OCI-LY1 (cell line): ENCODE measurements around the gene ARL6IP5.

ENCODE experiments used
- CTCF ChIP-seq: fragments of 200-600 bp; sonication (generic), shearing (Covaris generic); IDR thresholded peaks from 2 replicates; pipeline ENCODE4 v1.5.1; 2017; ENCODE audit warnings: mild to moderate bottlenecking, antibody characterized with exemption, low read length, moderate library complexity, mixed read lengths
- EZH2 ChIP-seq: fragments of 200-600 bp; sonication (generic), shearing (Covaris generic); IDR thresholded peaks from 2 replicates; pipeline ENCODE4 v1.8.0; 2017; ENCODE audit warnings: borderline replicate concordance, mixed run types, mild to moderate bottlenecking, antibody characterized with exemption, low read length, moderate library complexity, mixed read lengths

GRCh38 chr3:69110941-69111546 is 26.3 kb downstream of the ARL6IP5 start:
- TF ChIP-seq CTCF (no peak), EZH2 (no peak)
